ENCODE results near the gene GAL3ST1.

- TF ChIP-seq POLR2A (IDR thresholded peaks at IDR 0.05; ENCODE audit: borderline replicate concordance, extremely low read depth, insufficient read depth, insufficient read length) = no peak
- TF ChIP-seq EGR1 (IDR thresholded peaks at IDR 0.05; ENCODE audit: low read depth) = no peak
Measured at GRCh38 chr22:30559889-30560288, 14.6 kb downstream of the GAL3ST1 start.
